Embryonic facial prominence (tissue), 1 donor: ENCODE measurements around the gene PHLDB2.

Experiments
- DNase-seq: peaks from one replicate; pipeline ENCODE4 v3.0.0-alpha.2; 2016; ENCODE audit errors: extremely low spot score

The PHLDB2 gene

DNA sequence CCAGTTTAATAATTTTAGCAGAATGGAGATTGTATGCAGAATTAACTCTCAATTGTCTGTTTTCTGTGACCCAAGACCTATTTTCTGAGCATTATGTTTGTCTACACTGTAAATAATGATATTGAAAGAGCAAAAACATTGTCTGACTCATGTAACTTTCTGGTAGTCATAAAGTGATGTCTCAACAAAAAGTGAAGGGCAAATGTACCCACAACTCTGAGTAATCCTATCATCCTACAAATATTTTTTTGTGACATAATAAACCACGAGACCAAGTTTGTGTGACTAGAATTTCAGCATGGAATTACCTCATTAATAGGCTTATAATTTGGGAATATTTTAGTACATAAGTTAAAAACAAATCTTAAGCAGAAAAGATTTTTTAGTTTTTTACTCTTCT lies 104.4 kb downstream of the PHLDB2 start:
- no peak for DNase-seq

DNA sequence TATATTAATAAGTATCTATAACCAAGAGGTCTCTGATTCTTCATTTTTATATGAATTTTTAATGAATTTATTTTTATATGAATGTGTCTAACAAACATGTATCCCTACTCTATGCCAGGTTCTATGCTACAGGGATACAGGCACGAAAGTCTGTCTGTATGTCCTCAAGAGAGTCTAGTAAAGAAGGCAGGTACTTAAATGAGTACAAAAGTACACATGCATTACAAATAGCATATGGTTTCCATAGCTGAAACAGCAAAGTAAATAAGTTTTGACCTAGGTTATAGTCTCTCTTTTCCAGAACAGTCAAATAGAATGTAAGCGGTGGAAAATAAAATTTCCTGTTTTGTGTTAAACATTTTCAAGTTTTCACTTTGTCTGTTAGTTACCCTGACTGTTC lies 106.4 kb downstream of the PHLDB2 start:
- no peak for DNase-seq

DNA sequence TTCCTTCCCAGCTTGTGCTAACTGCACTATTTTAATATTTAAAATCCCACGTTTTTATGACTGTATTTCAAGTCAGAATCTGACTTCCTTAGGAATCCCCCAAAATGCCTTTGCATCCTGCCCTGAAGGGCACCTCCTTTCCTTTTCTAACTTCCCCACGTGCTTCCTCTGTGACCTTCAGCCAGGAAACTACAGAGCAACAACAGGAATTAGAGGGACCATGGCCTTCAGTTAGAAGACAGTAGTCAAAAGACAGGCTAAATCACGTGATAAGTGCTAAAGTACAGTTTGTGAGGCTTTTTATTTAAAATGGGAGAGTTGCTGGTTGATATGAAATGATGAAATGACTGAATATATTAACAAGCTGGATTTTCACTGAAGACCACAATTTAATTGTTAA lies 108.0 kb downstream of the PHLDB2 start:
- no peak for DNase-seq

DNA sequence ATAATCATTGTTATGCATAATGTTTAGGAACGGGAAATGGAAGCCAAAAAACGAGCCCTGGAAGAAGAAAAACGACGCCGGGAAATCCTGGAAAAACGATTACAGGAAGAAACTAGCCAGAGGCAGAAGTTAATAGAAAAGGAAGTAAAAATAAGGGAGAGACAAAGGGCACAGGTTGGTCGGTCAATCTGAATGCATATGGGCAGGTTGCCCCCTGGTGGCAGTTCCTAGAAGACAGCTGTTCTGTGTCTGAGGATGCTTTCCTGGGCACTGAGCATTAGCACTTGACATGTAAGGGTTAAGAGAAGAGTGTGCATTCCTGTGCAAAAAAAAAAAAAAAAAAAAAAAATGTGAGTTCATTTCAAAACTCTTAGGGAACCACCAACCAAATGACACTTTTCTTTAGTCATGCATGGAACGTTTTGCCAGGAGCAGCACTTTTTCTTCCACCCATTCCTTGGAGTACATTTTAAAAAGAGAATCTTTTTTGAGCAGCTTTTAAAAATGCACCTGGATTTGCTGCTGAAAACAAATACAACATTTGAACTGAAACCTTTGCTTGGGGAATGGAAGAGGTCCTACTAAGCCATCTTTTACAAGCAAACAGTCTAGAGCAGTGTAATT lies 108.7 kb downstream of the PHLDB2 start:
- DNase-seq = peak; percentile 74

DNA sequence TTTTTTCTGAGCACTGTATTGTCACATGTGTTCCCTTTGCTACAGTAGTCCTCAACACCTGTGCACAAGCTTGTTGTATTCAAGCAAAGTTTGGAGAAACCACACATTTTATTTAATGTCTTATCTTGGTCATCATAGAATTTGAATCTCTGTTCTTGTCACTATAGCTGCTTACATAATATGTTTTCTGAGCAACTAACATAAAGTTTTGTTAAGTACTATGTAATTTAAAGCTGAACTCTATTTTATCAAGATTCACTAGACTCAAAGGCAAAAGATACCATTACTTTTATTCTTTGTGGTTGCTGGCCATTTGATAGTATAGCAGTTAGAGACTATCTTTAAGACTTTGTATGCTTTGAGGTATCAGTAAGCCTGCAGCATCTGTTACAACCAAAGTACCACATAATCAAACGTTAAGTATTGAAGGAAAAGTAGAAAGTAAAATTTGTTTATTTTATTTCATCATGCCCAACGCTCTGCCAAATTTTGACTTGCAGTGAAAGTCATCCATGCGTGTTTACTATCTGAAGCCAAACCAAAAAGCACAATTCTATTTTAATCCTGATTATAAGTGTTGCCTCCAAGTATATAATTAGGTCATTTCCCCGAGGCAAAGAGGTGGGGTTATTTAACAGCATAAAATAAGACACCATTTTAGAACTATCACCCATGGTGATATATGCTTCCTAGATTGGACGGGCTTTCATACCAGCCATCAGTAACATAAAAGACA lies 109.4 kb downstream of the PHLDB2 start:
- no peak for DNase-seq

- DNase-seq = no peak
Measured at GRCh38 chr3:111970376-111970775, 111.3 kb downstream of the PHLDB2 start.

- no peak for DNase-seq
Measured at GRCh38 chr3:111971533-111972130, 112.6 kb downstream of the PHLDB2 start.

GRCh38 chr3:111972891-111973290 lies 113.8 kb downstream of the PHLDB2 start:
- DNase-seq = no peak

DNA sequence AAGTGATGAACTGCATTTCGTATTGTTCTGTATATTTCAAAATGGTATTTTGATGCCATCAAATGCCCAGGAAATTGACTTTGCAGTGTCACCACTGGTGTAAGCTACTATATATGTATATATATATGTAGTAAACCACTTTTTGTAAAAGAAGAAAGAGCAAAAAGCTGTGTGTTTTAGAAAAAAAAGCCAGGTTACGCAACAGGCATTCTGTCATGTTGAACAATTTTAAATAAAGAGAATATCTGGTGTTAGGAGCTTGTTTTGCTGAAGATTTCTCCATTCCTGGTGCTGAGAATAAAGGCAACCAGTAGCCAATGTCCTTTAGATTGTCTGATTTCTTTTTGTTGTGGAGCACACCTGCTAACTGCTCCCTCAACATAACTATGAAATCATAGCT lies 116.1 kb downstream of the PHLDB2 start:
- DNase-seq = no peak

GRCh38 chr3:111976254-111976653 lies 117.2 kb downstream of the PHLDB2 start:
- DNase-seq = no peak

DNA sequence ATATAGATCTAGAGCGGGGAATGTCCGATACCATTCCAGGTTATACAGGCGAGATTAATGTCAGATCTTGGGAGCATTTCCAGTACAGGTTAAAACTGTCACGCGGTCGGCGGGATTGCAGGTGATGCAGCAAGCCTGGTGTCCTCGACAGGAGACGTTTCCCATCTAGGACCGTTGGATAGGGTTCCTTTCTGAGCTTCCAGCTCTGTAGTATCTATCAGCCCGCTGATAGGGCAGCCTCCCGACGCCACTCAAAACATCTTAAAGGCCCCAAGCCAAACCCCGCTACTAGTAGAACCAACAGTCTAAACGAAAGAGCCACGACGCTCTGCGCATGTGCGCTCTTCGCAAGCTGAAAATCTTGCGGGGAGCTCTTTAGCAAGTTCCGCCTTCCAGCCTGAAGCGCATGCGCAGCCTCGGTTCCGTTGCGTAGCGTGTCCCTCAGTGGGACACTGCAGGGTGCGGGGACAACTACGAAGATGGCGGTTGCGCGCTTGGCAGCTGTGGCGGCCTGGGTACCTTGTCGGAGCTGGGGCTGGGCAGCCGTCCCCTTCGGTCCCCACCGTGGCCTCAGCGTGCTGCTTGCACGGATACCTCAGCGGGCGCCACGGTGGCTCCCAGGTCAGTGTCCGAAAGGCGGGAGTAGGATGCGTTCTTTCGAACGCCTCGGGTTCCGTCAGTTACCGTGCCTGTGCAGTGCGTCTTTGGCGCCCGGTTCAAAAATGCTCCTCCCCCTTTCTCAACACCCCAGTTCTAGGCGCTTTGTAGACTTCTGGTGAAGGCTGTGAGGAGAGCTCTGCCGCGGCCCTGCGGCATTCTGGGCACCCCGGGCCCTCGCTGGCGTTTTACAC lies 119.7 kb downstream of the PHLDB2 start, which contains the start of gene ABHD10:
Gene ABHD10, plus strand, starts transcription at position 444 of the 851 bp plus-strand sequence. Its CDS starts 36 bp downstream, at position 480.
- peak; percentile 91 for DNase-seq

- DNase-seq = no peak
Measured at GRCh38 chr3:111979434-111980038, 120.5 kb downstream of the PHLDB2 start.

DNA sequence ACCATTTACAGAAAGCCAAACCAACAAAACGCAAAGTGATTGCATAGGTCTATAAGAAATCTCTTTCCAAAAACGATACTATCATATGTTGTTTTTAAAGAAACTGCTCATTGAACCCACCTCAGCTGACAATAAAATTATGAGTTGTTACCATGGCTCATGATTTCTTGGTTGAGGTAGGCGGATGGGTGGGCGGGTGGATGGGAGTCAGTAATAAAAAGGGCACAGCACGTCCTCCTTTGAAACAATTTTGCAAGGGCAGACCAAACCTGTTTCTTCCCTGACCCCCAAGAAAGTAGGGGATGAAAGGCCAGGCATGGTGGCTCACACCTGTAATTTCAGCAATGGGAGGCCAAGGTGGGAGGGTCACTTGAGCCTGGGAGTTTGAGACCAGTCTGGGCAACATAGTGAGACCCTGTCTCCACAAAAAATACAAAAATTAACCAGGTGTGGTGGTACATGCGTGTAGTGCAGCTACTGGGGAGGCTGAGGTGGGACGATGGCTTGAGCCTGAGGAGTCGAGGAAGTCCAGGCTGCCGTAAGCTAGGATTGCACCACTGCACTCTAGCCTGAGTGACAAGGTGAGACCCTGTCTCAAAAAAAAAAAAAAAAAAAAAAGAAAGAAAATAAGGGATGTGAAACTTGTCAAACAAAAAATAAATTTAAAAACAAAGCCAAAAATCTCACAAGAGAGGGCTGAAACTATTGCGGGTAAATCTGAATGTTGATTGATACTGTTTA lies 121.8 kb downstream of the PHLDB2 start:
- no peak for DNase-seq

DNA sequence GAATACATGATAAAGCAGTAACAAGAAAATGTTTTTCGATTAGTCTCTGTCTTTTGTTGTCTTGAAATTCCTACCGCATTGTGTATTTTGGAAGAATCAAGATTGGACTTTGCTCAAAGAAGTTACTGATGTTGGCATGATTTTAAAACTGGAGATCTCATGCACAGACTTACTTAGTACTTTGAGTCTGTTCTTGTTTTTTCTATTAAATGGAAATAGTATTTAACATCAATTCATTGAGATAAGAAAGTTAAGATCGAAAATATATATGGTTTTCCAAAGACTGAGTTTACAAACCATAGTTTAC lies 122.3 kb downstream of the PHLDB2 start:
- no peak for DNase-seq

DNA sequence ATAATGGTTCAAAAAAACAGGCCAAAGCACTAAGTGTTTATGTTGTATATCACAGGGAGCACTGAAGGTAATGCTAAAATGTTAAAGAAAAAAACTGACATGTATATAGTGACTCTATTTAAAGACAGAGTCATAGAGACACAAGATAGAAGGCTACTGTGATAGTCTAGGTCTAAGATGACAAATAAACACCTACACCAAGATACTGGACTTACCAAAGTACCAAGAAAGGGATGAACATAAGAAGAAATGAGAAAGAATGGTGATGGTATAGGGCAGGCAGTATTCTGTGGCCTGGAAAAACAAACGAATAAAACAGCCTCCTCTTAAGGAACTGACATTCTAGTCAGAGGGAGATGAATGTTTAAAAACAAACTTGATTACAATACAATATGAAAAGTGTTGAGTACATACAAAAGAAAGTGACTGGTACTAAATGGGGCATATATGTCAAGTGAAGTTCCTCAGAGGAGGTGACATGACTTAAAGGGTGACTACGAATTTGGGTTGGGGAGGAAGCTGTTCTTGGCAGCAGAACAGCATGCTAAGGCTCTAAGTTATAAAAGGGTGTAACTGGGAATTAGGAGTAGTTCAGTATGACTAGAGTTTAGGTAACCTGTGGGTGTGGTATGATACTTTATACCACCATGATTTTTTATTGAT lies 125.7 kb downstream of the PHLDB2 start:
- DNase-seq = no peak

GRCh38 chr3:111986800-111987199 lies 127.7 kb downstream of the PHLDB2 start:
- no peak for DNase-seq

DNA sequence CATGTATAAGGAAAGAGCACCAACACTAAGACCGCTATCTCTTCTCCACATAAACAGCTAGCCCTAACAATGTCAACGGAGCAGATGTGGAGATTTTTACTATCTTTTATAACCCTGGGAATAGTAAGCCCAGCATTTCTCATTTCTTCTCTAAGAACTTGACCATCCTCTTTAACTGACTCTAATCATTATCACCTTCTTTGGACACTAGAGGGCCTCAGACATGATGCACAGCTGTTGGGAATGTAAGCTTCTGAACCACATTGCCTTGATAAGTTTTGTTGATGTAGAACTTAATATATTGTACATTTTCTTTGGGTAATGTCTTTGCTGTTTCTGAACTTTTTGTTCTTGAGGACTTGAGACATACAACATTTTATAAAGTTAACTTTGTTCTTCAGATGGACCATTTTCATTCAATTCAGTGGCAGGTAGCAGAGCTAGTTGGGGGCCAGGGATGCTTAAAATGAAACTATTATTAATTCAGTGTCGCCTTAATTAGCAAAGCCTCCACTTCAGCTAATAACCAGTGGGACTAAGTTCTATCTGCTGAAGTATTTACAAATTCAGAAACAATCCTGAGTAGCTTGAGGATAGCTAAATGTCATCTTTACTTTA lies 130.1 kb downstream of the PHLDB2 start:
- DNase-seq = no peak

- no peak for DNase-seq
Measured at GRCh38 chr3:111993038-111993437, 134.0 kb downstream of the PHLDB2 start.

- DNase-seq = no peak
Measured at GRCh38 chr3:111998636-111999483, 139.8 kb downstream of the PHLDB2 start, which contains the start of gene TAGLN3. Gene TAGLN3, plus strand, starts transcription at chr3:111998922. Its CDS starts 501 bp downstream, at chr3:111999423.
